Transverse colon (tissue), 4 donors: ENCODE data around the gene OLFML1. TPM values are rescaled to one million over a fixed set of nuclear protein-coding genes. Genes with fewer than 3 reads are reported as not detected.

Experiments
- DNase-seq: peaks from one replicate; pipeline ENCODE4 v3.0.0-alpha.2; 2019
- H3K27ac ChIP-seq, 4 donors: fragments of 200-600 bp; sonication (generic); 2 replicates each; pipeline ENCODE4 v1.5.1; 2016 to 2018; ENCODE audit warnings: inconsistent platforms in 4 of 4
- H3K27me3 ChIP-seq: fragments of 200-600 bp; sonication (generic); 2 replicates; pipeline ENCODE4 v1.5.1; 2017; ENCODE audit warnings: inconsistent platforms
- H3K36me3 ChIP-seq, 4 donors: fragments of 200-600 bp; sonication (generic); 2 replicates each; pipeline ENCODE4 v1.5.1; 2017 to 2019; ENCODE audit warnings: inconsistent platforms in 4 of 4
- H3K4me1 ChIP-seq, 4 donors: fragments of 200-600 bp; sonication (generic); 2 replicates each; pipeline ENCODE4 v1.5.1; 2017 to 2020; ENCODE audit warnings: inconsistent platforms in 4 of 4
- H3K4me3 ChIP-seq, 4 donors: fragments of 200-600 bp; sonication (generic); 1 replicate in 1 of 4; 2 replicates in 3 of 4; pipeline versions ENCODE4 v1.5.1 to v1.6.1; 2017 to 2019; ENCODE audit warnings: inconsistent platforms in 4 of 4
- H3K9me3 ChIP-seq, 2 donors: fragments of 200-600 bp; sonication (generic); 2 replicates each; pipeline ENCODE4 v1.5.1; 2017 to 2019; ENCODE audit warnings: inconsistent platforms in 2 of 2
- EP300 ChIP-seq: sonication (generic); formaldehyde crosslinking; IDR thresholded peaks from one replicate; pipeline ENCODE4 v1.6.1; 2017; ENCODE audit warnings: antibody characterized with exemption, low read depth
- POLR2A ChIP-seq: fragments of 450-650 bp; IDR thresholded peaks from one replicate; pipeline ENCODE4 v1.6.1; 2016; ENCODE audit warnings: antibody characterized with exemption, mild to moderate bottlenecking, moderate library complexity
- POLR2AphosphoS5 ChIP-seq, 3 donors: sonication (generic); formaldehyde crosslinking; IDR thresholded peaks; one replicate each; pipeline ENCODE4 v1.6.1; 2016; ENCODE audit warnings: antibody characterized with exemption in 3 of 3
- WGBS, 2 donors: methylation state at CpG; one replicate each; pipeline ENCODE4 v1.1.5; 2018; ENCODE audit warnings: low coverage in 1 of 2; 5-methylcytosine and 5-hydroxymethylcytosine counted together
- in situ Hi-C, 4 donors: fragments of 200-750 bp; cut with MboI; loops; one replicate each; pipeline versions ENCODE4 v1.15.0 to v1.15.1; 2017; ENCODE audit warnings: low sequenced_read_pairs in 3 of 4, low pct_ligation_motif_present in 1 of 4, low pct_unique_long_range_greater_than_20kb in 1 of 4
- intact Hi-C: fragments of 100-400 bp; cut with DNase I; formaldehyde crosslinking; loops from one replicate; pipeline ENCODE4 v1.15.1; 2023; ENCODE audit warnings: low total_unique reads
- total RNA-seq, 4 donors: library from RNA; depleted of rRNA; stranded (reverse); fragments of >200 nt; gene quantifications; one replicate each; pipeline ENCODE4 v1.1.0, GENCODE V29; 2016
- TF ChIP-seq, protein P1 (sequence below), 5 experiments: fragments of 200-600 bp in 3 of 5; fragments of 450-650 bp in 2 of 5; sonication (generic) in 3 of 5; IDR thresholded peaks; 1 replicate in 2 of 5; 2 replicates in 3 of 5; pipeline ENCODE4 v1.5.1; 2016 to 2017; ENCODE audit warnings: antibody characterized with exemption in 5 of 5, inconsistent platforms in 3 of 5, mild to moderate bottlenecking in 2 of 5, moderate library complexity in 1 of 5

Gene OLFML1
- total RNA-seq, 4 donors from 2014 or later, result 0.20 to 4.8 (median 2.6) TPM; not detected in 1

DNA sequence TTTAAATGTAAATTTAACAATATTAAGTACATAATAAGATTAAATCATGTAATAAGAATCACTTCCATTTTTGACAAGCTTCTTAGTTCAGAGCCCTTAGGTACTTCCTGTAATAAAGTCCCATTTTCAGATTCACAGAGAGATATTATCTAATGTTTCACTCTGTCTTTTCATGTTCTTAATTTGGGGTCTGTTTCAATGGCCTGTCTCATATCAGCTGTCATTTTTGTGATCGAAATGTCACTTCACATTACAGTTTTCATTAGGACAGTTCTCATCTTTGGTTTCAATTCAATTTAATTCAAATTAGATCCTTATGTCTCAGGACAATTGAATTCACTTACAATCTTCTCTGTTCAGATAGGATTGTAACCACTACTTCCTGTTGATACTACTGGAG lies 22.6 kb upstream of the OLFML1 start:
- DNase-seq, result no peak
- H3K9me3 ChIP-seq, result no peaks in the 10 kb centered on the region
- no peaks in the 10 kb centered on the region for H3K27me3 ChIP-seq
- H3K4me1 ChIP-seq, result no peaks in the 10 kb centered on the region
- no peaks in the 10 kb centered on the region for H3K36me3 ChIP-seq
- in situ Hi-C loops, result no loop called here
- WGBS, 2 donors, result 79 to 85% methylated on average over 1 of the region's 1 CpG
- no peak overlapping the region for H3K4me3 ChIP-seq
- intact Hi-C loops, result no loop called here
- H3K27ac ChIP-seq, result no peak overlapping the region
- no peak for TF ChIP-seq POLR2AphosphoS5 (IDR thresholded peaks at IDR 0.05)
- TF ChIP-seq, protein P1, sequence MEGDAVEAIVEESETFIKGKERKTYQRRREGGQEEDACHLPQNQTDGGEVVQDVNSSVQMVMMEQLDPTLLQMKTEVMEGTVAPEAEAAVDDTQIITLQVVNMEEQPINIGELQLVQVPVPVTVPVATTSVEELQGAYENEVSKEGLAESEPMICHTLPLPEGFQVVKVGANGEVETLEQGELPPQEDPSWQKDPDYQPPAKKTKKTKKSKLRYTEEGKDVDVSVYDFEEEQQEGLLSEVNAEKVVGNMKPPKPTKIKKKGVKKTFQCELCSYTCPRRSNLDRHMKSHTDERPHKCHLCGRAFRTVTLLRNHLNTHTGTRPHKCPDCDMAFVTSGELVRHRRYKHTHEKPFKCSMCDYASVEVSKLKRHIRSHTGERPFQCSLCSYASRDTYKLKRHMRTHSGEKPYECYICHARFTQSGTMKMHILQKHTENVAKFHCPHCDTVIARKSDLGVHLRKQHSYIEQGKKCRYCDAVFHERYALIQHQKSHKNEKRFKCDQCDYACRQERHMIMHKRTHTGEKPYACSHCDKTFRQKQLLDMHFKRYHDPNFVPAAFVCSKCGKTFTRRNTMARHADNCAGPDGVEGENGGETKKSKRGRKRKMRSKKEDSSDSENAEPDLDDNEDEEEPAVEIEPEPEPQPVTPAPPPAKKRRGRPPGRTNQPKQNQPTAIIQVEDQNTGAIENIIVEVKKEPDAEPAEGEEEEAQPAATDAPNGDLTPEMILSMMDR (IDR thresholded peaks at IDR 0.05), result no peak
- TF ChIP-seq EP300, result no peak
- TF ChIP-seq POLR2A, result no peak

DNA sequence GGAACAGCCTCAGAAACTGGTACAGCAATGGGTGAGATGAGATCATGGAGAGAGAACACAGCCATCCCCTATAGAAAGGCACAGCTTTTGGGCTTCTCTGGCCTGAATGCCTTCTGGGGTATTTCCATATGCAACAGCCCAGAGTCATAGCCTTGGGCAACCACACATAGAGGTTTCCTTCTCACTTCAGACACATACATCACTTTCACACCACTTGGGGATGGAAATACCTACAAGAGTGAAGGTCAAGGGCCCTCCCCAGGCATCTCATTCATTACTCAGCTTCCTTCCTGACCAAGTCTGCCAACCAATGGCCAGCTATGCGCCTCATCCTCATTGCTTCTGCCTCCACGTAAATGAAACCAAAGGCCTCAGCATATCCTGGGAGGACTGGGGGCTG lies 17.7 kb upstream of the OLFML1 start:
- WGBS, 2 donors, result 72% methylated on average over 2 of the region's 2 CpGs; no CpG with 5 or more reads in 1 of the 2 donors
- Histone ChIP-seq H3K27me3 (no peaks in the 10 kb centered on the region), H3K27ac (no peak overlapping the region), H3K4me1 (no peaks in the 10 kb centered on the region), H3K9me3 (no peaks in the 10 kb centered on the region), H3K4me3 (no peak overlapping the region), H3K36me3 (no peaks in the 10 kb centered on the region)
- intact Hi-C loops (no loop called here), in situ Hi-C loops (no loop called here)
- no peak for DNase-seq
- no peak for TF ChIP-seq POLR2A
- TF ChIP-seq EP300, result no peak
- TF ChIP-seq, protein P1 (IDR thresholded peaks at IDR 0.05), result no peak
- TF ChIP-seq POLR2AphosphoS5 (IDR thresholded peaks at IDR 0.05), result no peak

DNA sequence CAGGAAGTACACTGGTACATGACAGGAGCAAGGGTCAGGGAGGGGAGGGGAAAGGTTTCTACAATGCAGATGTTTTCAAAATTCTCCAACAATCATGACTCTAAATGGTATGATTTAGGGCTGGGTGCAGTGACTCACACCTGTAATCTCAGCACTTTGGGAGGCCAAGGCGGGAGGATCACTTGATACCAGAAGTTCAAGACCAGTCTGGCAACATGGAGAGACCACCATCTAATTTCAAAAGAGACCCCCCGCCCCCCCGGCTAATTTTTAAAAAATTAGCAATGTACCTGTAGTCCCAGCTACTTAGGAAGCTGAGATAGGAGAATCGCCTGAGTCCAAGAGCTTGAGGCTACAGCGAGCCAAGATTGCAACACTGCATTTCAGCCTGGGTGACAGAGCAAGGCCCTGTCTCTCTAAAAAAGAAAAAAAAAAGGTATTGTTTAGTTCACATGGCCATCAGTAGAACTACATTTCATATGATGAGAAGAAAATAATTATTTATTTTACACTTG lies 15.9 kb upstream of the OLFML1 start:
- in situ Hi-C loops (no loop called here), intact Hi-C loops (no loop called here)
- no peaks in the 10 kb centered on the region for H3K9me3 ChIP-seq
- TF ChIP-seq POLR2A, result no peak
- no peaks in the 10 kb centered on the region for H3K4me1 ChIP-seq
- H3K4me3 ChIP-seq, result no peak overlapping the region
- WGBS, 2 donors, result 89% methylated on average over 5 of the region's 5 CpGs; no CpG with 5 or more reads in 1 of the 2 donors
- no peak for DNase-seq
- H3K36me3 ChIP-seq, result no peaks in the 10 kb centered on the region
- H3K27ac ChIP-seq, result no peak overlapping the region
- no peaks in the 10 kb centered on the region for H3K27me3 ChIP-seq

DNA sequence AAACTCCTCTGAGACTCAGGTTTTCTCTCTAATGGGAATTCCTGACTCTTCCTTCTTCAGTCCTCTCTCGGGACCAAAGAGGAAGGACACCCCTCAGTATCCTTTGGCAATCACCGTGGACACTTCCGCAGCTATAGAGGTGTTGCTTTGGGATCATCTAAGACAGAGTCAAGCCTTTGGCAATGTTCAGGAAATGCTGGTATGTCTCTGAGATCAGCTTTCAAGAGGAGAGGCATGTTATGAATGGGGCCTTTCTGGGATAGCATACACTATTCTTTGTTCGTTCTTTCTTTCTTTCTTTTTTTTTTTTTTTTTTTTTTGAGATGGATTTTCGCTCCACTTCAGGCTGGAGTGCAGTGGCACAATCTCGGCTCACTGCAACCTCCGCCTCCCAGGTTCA lies 14.2 kb upstream of the OLFML1 start:
- Histone ChIP-seq H3K4me1 (no peaks in the 10 kb centered on the region), H3K4me3 (no peak overlapping the region), H3K36me3 (no peaks in the 10 kb centered on the region), H3K27me3 (no peaks in the 10 kb centered on the region), H3K27ac (no peak overlapping the region), H3K9me3 (no peaks in the 10 kb centered on the region)
- DNase-seq, result no peak
- in situ Hi-C loops, result no loop called here
- 95 to 96% methylated on average over 2 to 7 of the region's 7 CpGs for WGBS, 2 donors
- intact Hi-C loops, result loop anchor here (10.0 kb wide), 1 partner anchor 1506 kb away; the partner anchor contains the start of gene OR56A5
- TF ChIP-seq EP300 (no peak), POLR2AphosphoS5 (IDR thresholded peaks at IDR 0.05) (no peak), POLR2A (no peak)
- TF ChIP-seq, protein P1 (IDR thresholded peaks at IDR 0.05), result no peak

DNA sequence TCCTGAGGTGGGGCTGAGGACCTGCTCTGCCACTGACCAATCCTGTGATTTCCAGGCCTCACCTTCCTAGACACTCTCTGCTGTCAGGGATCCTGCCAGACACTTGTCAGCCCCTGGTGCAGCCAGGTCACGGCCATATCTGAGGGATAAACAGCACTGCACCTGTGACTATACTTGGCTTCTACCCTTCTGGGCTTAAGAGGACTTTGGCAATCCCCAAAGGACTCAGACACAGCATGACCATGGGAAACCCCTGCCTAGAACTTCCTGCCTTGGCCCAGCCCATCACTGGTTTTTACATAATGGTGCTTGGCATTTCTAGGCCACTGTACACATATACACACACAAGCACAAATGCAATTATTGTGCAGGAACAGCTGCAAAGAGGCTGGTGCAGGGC lies 11.6 kb upstream of the OLFML1 start:
- no peak overlapping the region for H3K4me3 ChIP-seq
- WGBS, 2 donors, result 0% methylated on average over 1 of the region's 1 CpG; no CpG with 5 or more reads in 1 of the 2 donors
- H3K27me3 ChIP-seq, result no peaks in the 10 kb centered on the region
- in situ Hi-C loops, result no loop called here
- H3K36me3 ChIP-seq, result no peaks in the 10 kb centered on the region
- H3K9me3 ChIP-seq, result no peaks in the 10 kb centered on the region
- DNase-seq, result no peak
- no peaks in the 10 kb centered on the region for H3K4me1 ChIP-seq
- H3K27ac ChIP-seq, result no peak overlapping the region
- intact Hi-C loops, result loop anchor here (10.0 kb wide), 1 partner anchor 1509 kb away; the partner anchor contains the start of gene OR56A5
- TF ChIP-seq, protein P1 (IDR thresholded peaks at IDR 0.05), result no peak
- TF ChIP-seq EP300 (no peak), POLR2A (no peak), POLR2AphosphoS5 (IDR thresholded peaks at IDR 0.05) (no peak)
